GM12878 (cell line): Measurements from ENCODE around the gene SERPINI1. TPM values are rescaled to one million over a fixed set of nuclear protein-coding genes. Genes with fewer than 3 reads are reported as not detected.

ENCODE experiments used
- ATAC-seq: fragments of 200-7000 bp; cut with Tn5 transposase; 3 replicates; pipeline ENCODE4 v1.9.1; 2020; ENCODE audit warnings: mild to moderate bottlenecking, moderate library complexity
- BruUV-seq: library from RNA; stranded (reverse); fragments of 400-500 nt; replicated peaks from 2 replicates; lab custom pipeline; 2021; lab: Mats Ljungman, UMichigan
- CTCF ChIA-PET: fragments of 300-600 bp; sonication (Branson Sonifier 250); formaldehyde crosslinking; extraction: SDS; loops from one replicate; lab custom pipeline; 2021; ENCODE audit warnings: inconsistent platforms; lab: Yijun Ruan, JAX
- POLR2A ChIA-PET: fragments of 350-600 bp; formaldehyde crosslinking; extraction: SDS; loops from one replicate; lab custom pipeline; 2021; ENCODE audit warnings: inconsistent platforms; lab: Charles Lee
- RAD21 ChIA-PET: fragments of 300-600 bp; sonication (Branson Sonifier 250); formaldehyde crosslinking; loops from one replicate; lab custom pipeline; 2023; ENCODE audit warnings: antibody characterized with exemption; ENCODE audit not compliant: unreplicated experiment; lab: Charles Lee
- SMC1A ChIA-PET: fragments of 300-600 bp; sonication (Branson Sonifier 250); formaldehyde crosslinking; loops from one replicate; lab custom pipeline; 2023; ENCODE audit not compliant: unreplicated experiment, uncharacterized antibody; lab: Charles Lee
- DNase-seq: peaks from one replicate; pipeline ENCODE4 v3.0.0-alpha.2; 2011; ENCODE audit warnings: low read depth, low spot score
- FAIRE-seq: peaks from 3 replicates; lab custom pipeline; 2011; peaks lifted over from hg19 to GRCh38; lab: Jason Lieb, UNC
- H2AFZ ChIP-seq: 2 replicates; pipeline ENCODE4 v1.6.0; 2011; ENCODE audit warnings: low read depth, low read length, control low read depth; ENCODE audit not compliant: control insufficient read depth
- H3K27ac ChIP-seq: 2 replicates; pipeline ENCODE4 v1.5.1; 2011; ENCODE audit warnings: control low read depth; ENCODE audit not compliant: control insufficient read depth, insufficient read depth
- H3K27me3 ChIP-seq, 2 experiments: replicated peaks in 1 of 2; 2 replicates each; pipeline versions ENCODE4 v1.6.0 to v1.6.1; 2011; ENCODE audit warnings: low read length in 1 of 2; ENCODE audit not compliant: control insufficient read depth in 2 of 2, insufficient read depth in 2 of 2
- H3K36me3 ChIP-seq, 2 experiments: 2 replicates each; pipeline ENCODE4 v1.5.1; 2011; ENCODE audit warnings: low read length in 1 of 2; ENCODE audit not compliant: control insufficient read depth in 2 of 2, insufficient read depth in 2 of 2
- H3K4me1 ChIP-seq: 2 replicates; pipeline ENCODE4 v1.6.1; 2011; ENCODE audit warnings: mild to moderate bottlenecking, low read length, moderate library complexity, mixed read lengths; ENCODE audit not compliant: control insufficient read depth, insufficient read depth
- H3K4me2 ChIP-seq: 2 replicates; pipeline ENCODE4 v1.6.0; 2011; ENCODE audit warnings: control low read depth; ENCODE audit not compliant: control insufficient read depth, insufficient read depth
- H3K4me3 ChIP-seq: fragments of 200-600 bp; sonication (generic); 2 replicates; pipeline ENCODE4 v1.5.1; 2016
- H3K79me2 ChIP-seq: 2 replicates; pipeline ENCODE4 v1.6.0; 2011; ENCODE audit warnings: low read length; ENCODE audit not compliant: control insufficient read depth, insufficient read depth
- H3K9ac ChIP-seq: 2 replicates; pipeline ENCODE4 v1.8.0; 2011; ENCODE audit warnings: low read length, control low read depth, mixed read lengths; ENCODE audit not compliant: control insufficient read depth, insufficient read depth
- H3K9me3 ChIP-seq: replicated peaks from 3 replicates; pipeline ENCODE4 v1.5.1; 2011; ENCODE audit warnings: mild to moderate bottlenecking, low read length; ENCODE audit not compliant: control insufficient read depth, insufficient read depth
- H4K20me1 ChIP-seq: 2 replicates; pipeline ENCODE4 v1.6.0; 2011; ENCODE audit not compliant: control insufficient read depth, insufficient read depth
- CBX3 ChIP-seq: fragments of 200-600 bp; sonication (generic); IDR thresholded peaks from 2 replicates; pipeline ENCODE4 v1.6.1; 2016; ENCODE audit warnings: low read depth, borderline replicate concordance
- CHD2 ChIP-seq: IDR thresholded peaks from 2 replicates; pipeline ENCODE4 v1.6.1; 2011; ENCODE audit warnings: low read depth, low read length, improper control_type of control experiment, borderline replicate concordance
- EZH2 ChIP-seq: IDR thresholded peaks from 2 replicates; pipeline ENCODE4 v1.6.1; 2012; ENCODE audit warnings: low read depth, mild to moderate bottlenecking, control low read depth, inconsistent platforms, low read length, borderline replicate concordance; ENCODE audit not compliant: control insufficient read depth
- IRF4 ChIP-seq: IDR thresholded peaks from 2 replicates; pipeline ENCODE4 v1.6.1; 2011; ENCODE audit warnings: low read depth, low read length
- KLF5 ChIP-seq: fragments of 450-650 bp; IDR thresholded peaks from 2 replicates; pipeline ENCODE4 v1.6.1; 2014; ENCODE audit warnings: mild to moderate bottlenecking; ENCODE audit not compliant: partially characterized antibody
- NRF1 ChIP-seq: conservative IDR thresholded peaks from 2 replicates; pipeline ENCODE4 v1.6.1; 2011; ENCODE audit warnings: mild to moderate bottlenecking, low read depth, low read length, improper control_type of control experiment
- SUPT20H ChIP-seq: IDR thresholded peaks from 2 replicates; pipeline ENCODE4 v1.6.1; 2011; ENCODE audit warnings: low read depth, mild to moderate bottlenecking, low read length, moderate library complexity, borderline replicate concordance; ENCODE audit not compliant: control insufficient read depth
- WGBS: methylation state at CpG from one replicate; pipeline ENCODE4 v1.1.6; 2016; ENCODE audit warnings: low lambda C conversion rate; ENCODE audit not compliant: insufficient replicate concordance, insufficient coverage; ENCODE audit errors: missing lambda C conversion rate; 5-methylcytosine and 5-hydroxymethylcytosine counted together
- in situ Hi-C: fragments of 300-500 bp; cut with MboI; formaldehyde crosslinking; loops from 9 replicates; pipeline ENCODE4 v1.14.3; 2018; ENCODE audit warnings: mixed read lengths
- intact Hi-C: fragments of 100-400 bp; cut with micrococcal nuclease; formaldehyde crosslinking; loops from one replicate; pipeline ENCODE4 v1.14.2; 2022; ENCODE audit not compliant: unreplicated experiment
- polyA plus RNA-seq, 11 experiments: library from polyadenylated mRNA; depleted of rRNA in 4 of 11; unstranded in 6 of 11; stranded (reverse) in 5 of 11; fragments of >200 nt; fragmentation: Nextera tagmentation in 4 of 11; fragmentation: Illumina TruSeq in 1 of 11; extraction: Ambion mirVana in 4 of 11; extraction: Trizol in 1 of 11; gene quantifications; 1 replicate in 1 of 11; 2 replicates in 10 of 11; pipeline versions ENCODE4 v1.2.1 to v1.2.3, GENCODE V29; 2011 to 2016; ENCODE audit warnings: inconsistent platforms in 2 of 11, missing spikeins in 2 of 11, low read depth in 1 of 11
- total RNA-seq, 4 experiments: library from RNA; depleted of rRNA in 3 of 4; stranded (reverse); fragments of >200 nt in 3 of 4; fragmentation: Illumina TruSeq in 1 of 4; extraction: Trizol in 1 of 4; gene quantifications; 2 replicates each; pipeline versions ENCODE4 v1.2.1 to v1.2.3, GENCODE V29; 2013 to 2021
- TF ChIP-seq, protein P1 (sequence below): IDR thresholded peaks from 2 replicates; pipeline ENCODE4 v1.6.1; 2011; ENCODE audit warnings: borderline replicate concordance, low read depth, mild to moderate bottlenecking, moderate library complexity, low read length; ENCODE audit not compliant: insufficient read depth, poor library complexity, severe bottlenecking
- TF ChIP-seq, protein P2 (sequence below): fragments of 450-650 bp; formaldehyde crosslinking; IDR thresholded peaks from 2 replicates; pipeline ENCODE4 v1.5.0; 2022; ENCODE audit warnings: mild to moderate bottlenecking, missing genetic modification characterization
- TF ChIP-seq, protein P3 (sequence below): fragments of 450-650 bp; IDR thresholded peaks from 2 replicates; pipeline ENCODE4 v1.6.1; 2017; ENCODE audit warnings: mild to moderate bottlenecking

The SERPINI1 gene
- total and polyA plus RNA-seq, 10 of the 15 experiments (the other 5 are each of a cell fraction or from before 2014, with no cell fraction given): 1.5 to 7.6 (median 3.6) TPM

DNA sequence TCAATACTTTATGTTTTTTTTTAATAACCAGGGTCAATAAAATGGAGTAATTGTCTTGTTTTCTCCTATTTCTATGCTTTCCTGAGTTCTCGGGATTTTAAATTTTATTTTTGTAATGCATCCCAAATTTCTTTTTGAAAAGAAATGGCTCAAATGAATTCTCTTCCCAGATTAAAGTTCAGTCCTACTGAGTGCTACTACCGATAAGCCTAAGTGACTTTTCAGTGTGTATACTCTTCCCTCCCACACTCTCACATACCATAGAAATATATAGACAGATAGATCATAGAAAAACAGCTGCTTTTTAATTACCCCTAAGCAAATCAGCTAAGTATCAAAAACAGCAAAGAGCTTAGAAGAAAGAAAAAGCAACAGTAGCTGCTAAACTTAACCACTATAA is 1.5 kb downstream of the SERPINI1 start (continued):
- TF ChIP-seq, protein P1, sequence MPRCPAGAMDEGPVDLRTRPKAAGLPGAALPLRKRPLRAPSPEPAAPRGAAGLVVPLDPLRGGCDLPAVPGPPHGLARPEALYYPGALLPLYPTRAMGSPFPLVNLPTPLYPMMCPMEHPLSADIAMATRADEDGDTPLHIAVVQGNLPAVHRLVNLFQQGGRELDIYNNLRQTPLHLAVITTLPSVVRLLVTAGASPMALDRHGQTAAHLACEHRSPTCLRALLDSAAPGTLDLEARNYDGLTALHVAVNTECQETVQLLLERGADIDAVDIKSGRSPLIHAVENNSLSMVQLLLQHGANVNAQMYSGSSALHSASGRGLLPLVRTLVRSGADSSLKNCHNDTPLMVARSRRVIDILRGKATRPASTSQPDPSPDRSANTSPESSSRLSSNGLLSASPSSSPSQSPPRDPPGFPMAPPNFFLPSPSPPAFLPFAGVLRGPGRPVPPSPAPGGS: no peak

DNA sequence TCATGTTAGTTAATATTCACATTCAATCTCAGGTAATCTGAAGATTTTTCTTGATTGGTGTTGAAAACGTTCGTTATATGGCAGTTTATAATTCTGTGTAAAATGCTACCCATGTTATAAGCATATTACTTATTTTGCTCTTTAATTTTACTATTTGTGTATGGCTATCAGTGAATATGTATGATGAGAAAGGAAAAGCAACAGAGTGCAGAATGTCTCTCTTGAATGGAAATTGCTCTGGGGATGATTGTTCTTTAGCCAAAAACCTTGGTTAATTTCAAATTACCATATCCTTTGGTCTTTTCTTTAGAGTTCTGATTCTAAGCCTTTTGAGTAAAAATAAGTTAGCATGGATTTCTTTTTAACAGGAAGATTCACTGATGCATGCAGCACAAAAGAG is 2.5 kb downstream of the SERPINI1 start:
- no TSS peak for BruUV-seq
- no peaks in the 10 kb centered on the region for H3K27me3 ChIP-seq
- ChIA-PET RAD21 (no interaction called here), CTCF (interaction anchor here (3.3 kb wide), 1 partner anchor 53 kb away, joined by 23 read pairs; no protein-coding TSS in a partner anchor), POLR2A (no interaction called here), SMC1A (interaction anchor here (1.8 kb wide), 1 partner anchor 10 kb away, joined by 6 read pairs; no protein-coding TSS in a partner anchor)
- no peak overlapping the region for H3K4me2 ChIP-seq
- intact Hi-C loops (loop anchor here (10.0 kb wide), 1 partner anchor 357 kb away; the partner anchor contains the start of gene GOLIM4), in situ Hi-C loops (no loop called here)
- no peak overlapping the region for H3K4me3 ChIP-seq
- H3K27ac ChIP-seq: no peak overlapping the region
- TF ChIP-seq NRF1: no peak
- no peak for TF ChIP-seq EZH2
- no peak for TF ChIP-seq KLF5
- TF ChIP-seq, protein P2, sequence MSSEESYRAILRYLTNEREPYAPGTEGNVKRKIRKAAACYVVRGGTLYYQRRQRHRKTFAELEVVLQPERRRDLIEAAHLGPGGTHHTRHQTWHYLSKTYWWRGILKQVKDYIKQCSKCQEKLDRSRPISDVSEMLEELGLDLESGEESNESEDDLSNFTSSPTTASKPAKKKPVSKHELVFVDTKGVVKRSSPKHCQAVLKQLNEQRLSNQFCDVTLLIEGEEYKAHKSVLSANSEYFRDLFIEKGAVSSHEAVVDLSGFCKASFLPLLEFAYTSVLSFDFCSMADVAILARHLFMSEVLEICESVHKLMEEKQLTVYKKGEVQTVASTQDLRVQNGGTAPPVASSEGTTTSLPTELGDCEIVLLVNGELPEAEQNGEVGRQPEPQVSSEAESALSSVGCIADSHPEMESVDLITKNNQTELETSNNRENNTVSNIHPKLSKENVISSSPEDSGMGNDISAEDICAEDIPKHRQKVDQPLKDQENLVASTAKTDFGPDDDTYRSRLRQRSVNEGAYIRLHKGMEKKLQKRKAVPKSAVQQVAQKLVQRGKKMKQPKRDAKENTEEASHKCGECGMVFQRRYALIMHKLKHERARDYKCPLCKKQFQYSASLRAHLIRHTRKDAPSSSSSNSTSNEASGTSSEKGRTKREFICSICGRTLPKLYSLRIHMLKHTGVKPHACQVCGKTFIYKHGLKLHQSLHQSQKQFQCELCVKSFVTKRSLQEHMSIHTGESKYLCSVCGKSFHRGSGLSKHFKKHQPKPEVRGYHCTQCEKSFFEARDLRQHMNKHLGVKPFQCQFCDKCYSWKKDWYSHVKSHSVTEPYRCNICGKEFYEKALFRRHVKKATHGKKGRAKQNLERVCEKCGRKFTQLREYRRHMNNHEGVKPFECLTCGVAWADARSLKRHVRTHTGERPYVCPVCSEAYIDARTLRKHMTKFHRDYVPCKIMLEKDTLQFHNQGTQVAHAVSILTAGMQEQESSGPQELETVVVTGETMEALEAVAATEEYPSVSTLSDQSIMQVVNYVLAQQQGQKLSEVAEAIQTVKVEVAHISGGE (CRISPR knock-in tag): no peak
- TF ChIP-seq CHD2: no peak
- TF ChIP-seq, protein P3, sequence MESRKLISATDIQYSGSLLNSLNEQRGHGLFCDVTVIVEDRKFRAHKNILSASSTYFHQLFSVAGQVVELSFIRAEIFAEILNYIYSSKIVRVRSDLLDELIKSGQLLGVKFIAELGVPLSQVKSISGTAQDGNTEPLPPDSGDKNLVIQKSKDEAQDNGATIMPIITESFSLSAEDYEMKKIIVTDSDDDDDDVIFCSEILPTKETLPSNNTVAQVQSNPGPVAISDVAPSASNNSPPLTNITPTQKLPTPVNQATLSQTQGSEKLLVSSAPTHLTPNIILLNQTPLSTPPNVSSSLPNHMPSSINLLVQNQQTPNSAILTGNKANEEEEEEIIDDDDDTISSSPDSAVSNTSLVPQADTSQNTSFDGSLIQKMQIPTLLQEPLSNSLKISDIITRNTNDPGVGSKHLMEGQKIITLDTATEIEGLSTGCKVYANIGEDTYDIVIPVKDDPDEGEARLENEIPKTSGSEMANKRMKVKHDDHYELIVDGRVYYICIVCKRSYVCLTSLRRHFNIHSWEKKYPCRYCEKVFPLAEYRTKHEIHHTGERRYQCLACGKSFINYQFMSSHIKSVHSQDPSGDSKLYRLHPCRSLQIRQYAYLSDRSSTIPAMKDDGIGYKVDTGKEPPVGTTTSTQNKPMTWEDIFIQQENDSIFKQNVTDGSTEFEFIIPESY: no peak
- TF ChIP-seq SUPT20H: no peak
- no peak for TF ChIP-seq CBX3
- no peak for TF ChIP-seq IRF4
- no peaks in the 10 kb centered on the region for H3K9me3 ChIP-seq
- no peak overlapping the region for H3K9ac ChIP-seq
- FAIRE-seq (no peak), DNase-seq (no peak), ATAC-seq (no peak)
- no peaks in the 10 kb centered on the region for H3K36me3 ChIP-seq
- H4K20me1 ChIP-seq: no peaks in the 10 kb centered on the region
- no peak overlapping the region for H2AFZ ChIP-seq
- WGBS: 35% methylated on average over 2 of the region's 2 CpGs
- peaks cover 15% of the 10 kb centered on the region for H3K79me2 ChIP-seq
- peaks cover 2% of the 10 kb centered on the region; the same call in 1 of the 2 replicates for H3K4me1 ChIP-seq
